Measurements from ENCODE around the gene YDJC. TPM values are rescaled to one million over a fixed set of nuclear protein-coding genes. Genes with fewer than 3 reads are reported as not detected.
"Not testable (repeated sequence)": the region's sequence is repeated elsewhere in the genome, so short reads cannot be mapped to it uniquely, and the experiment has no call there.

The YDJC gene, protein sequence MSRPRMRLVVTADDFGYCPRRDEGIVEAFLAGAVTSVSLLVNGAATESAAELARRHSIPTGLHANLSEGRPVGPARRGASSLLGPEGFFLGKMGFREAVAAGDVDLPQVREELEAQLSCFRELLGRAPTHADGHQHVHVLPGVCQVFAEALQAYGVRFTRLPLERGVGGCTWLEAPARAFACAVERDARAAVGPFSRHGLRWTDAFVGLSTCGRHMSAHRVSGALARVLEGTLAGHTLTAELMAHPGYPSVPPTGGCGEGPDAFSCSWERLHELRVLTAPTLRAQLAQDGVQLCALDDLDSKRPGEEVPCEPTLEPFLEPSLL
- 27.4 TPM for total RNA-seq

DNA sequence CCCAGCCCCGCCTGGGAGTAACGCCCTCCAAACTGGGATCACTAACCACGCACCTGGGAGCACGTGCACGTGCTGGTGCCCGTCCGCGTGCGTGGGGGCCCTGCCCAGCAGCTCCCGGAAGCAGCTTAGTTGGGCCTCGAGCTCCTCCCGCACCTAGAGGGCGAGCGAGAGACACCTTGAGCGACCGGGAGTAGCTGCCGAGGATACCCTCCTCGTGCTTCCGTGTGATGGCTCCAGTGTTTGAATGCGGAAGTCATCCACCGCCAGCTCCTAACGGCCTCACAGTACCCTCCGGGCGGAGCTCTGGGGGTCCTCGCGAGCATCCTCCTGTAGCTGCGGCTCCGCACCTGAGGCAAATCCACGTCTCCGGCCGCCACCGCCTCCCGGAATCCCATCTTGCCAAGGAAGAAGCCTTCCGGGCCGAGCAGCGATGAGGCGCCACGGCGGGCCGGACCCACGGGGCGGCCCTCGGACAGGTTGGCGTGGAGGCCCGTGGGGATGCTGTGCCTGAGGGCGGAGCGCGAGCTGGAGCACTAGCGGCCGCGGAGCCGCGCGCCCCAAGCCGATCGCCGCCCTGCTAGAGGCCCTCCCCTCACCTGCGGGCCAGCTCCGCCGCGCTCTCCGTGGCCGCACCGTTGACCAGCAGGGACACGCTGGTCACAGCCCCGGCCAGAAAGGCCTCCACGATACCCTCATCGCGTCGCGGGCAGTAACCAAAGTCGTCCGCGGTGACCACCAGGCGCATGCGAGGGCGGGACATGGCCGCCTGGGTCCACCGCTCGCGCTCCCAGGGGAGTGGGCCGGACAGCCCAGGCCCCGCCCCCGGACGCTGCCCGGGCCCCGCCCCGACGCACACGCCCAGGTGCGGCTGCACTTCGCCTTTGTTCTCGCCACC lies at the start of gene YDJC:
Gene YDJC (minus strand): TSS at position 768 of the 895 bp plus-strand sequence. CDS start 8 bp downstream, at position 760.
- DNase-seq (ENCODE audit: low spot score) = peak; percentile 95

DNA sequence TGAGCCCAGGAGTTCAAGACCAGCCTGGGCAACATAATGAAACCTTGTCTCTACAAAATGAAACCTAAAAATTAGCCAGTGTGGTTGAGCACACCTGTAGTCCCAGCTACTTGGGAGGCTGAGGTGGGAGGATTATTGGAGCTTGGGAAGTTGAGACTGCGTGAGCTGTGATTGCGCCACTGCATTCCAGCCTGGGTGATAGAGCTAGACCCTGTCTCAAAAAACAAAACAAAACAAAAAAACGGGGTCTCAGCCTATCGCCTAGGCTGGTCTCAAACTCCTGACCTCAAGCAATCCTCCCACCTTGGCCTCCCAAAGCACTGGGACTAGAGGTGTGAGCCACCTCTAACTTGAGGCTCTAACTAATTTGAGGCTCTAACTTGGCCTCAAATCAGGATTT lies 49.6 kb upstream of the YDJC start:
- no peak for DNase-seq (ENCODE audit: low spot score)

DNA sequence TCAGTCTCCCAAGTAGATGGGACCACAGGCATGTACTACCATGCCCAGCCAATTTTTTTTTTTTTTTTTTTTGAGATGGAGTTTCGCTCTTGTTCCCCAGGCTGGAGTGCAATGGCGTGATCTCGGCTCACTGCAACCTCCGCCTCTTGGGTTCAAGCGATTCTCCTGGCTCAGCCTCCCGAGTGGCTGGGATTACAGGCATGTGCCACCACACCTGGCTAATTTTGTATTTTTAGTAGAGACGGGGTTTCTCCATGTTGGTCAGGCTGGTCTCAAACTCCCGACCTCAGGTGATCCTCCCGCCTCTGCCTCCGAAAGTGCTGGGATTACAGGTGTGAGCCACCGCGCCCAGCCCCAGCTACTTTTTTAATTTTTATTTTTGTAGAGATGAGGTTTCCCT lies 49.0 kb upstream of the YDJC start:
- not testable (repeated sequence) for DNase-seq (ENCODE audit: low spot score)

DNA sequence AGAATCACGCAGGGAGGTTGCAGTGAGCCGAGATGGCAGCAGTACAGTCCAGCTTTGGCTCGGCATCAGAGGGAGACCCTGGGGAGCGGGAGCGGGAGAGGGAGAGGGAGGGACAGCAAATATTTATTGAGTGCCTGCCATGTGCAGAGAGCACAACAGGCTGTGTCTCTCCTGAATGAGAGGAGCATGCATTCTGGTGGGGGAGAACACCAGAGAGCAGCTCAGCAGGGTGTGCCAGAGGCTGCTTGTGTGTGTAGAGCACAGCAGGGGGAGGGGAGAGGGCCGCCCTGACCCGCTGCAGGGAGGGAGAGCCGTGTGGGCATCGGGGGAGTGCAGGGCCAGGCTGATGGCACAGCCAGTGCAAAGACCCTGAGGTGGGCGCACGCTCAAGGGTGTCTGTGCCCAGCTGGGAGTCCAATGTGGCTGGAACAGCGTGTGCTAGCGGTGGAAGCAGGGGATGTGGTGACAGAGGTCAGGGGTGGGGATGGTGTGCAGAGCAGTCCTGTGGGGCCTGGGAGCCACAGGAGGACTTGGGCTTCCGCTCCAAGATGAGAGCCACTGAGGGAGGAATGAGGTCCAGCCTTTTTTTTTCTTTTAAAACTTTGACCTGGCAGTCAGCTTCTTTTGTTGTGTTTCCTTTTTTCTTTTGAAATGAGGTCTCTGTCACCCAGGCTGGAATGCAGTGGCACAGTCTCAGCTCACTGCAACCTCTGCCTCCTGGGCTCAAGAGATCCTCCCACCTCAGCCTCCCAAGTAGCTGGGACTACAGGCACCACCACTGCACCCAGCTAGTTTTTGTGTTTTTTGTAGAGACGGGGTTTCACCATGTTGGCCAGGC lies 48.0 kb upstream of the YDJC start:
- no peak for DNase-seq (ENCODE audit: low spot score)

DNA sequence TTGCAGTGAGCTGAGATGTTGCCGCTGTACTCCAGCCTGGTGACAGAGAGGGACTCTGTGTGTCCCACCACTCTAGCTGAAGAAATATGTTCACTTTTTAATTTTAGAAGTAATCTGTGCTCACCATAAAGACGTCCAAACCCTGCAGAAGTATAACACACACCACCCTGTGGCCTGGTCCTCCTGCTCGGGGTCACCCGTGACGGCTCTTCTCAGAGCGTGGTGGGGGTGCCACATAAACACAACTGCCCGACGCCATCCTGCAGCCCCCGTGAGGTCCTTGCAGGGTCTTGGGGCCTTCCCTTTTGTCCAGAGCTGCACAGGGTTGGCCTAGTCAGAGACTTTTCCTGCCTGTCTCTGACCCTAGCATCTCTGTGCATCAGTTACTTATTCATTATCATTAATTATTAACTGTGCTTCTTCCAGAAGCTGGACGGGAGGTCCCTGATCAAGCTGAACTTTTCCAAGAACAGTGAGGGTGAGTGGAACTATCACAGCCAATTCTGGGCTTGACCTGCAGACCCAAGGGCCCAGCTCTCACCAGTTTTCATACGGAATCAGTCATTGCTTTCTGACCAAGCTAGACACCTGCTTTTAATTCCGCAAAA lies 44.9 kb upstream of the YDJC start:
- DNase-seq (ENCODE audit: low spot score) = no peak

DNA sequence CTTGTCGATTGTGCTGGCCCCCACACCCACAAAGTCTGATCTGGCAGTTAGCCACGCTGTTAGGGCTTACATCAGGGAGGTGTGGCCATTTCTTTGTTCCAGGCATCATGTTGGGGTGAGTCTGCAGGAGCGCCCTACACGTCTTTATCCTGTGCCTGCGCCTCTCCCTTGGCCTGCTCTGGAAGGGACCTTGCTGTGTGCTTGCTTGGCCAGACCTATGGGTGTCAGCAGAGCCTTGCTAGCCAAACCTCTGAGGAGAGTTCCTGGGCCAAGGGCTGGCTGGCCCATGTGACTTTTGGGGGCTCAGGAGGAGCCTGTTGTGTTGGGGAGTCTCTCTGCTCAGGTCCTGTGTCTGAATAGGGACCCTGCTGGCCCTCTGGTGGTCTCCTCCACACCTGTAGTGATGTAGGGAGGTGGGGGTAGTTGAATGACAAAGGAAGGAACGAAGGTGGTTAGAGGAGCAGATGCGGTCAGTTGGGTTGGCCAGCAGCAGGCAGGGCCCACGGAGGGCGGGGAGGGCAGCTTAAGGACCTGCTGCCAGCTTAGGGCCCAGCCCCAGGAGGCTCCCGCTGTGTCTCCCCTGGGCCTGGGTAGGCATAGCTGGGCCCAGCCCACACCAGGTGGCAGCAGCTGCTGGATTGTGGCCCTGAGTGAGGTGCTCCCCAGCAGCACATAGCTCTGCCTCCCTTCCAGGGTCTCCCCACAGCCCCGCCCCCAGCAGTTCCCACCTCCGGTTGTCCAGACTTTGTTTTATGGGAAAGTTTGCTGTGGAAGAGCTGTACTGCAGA lies 43.9 kb upstream of the YDJC start:
- DNase-seq (ENCODE audit: low spot score) = no peak

DNA sequence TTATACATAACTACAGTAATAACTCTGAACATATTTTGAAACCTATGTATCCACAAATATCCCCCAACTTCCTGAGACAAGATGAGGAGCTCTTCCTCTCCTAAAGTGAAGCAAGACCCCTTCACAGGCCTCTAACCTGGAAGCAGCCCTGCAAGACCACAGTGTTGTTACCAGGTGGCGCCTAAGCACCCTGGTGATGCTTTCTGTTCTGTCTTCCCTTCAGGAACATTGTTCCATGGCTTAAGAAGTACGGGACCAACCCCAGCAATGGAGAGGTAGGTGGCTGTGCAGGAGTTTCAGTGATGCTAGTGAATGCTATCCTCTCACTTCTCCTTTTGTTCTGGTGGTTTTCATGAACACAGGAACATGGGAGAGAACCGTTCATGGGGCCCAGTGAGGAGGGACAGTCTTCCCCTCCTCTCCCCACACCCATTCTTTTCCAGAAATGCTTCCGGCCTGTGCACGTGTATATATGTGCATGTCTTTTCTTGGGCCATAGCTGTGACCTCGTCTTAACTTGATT lies 42.3 kb upstream of the YDJC start:
- DNase-seq (ENCODE audit: low spot score) = no peak

DNA sequence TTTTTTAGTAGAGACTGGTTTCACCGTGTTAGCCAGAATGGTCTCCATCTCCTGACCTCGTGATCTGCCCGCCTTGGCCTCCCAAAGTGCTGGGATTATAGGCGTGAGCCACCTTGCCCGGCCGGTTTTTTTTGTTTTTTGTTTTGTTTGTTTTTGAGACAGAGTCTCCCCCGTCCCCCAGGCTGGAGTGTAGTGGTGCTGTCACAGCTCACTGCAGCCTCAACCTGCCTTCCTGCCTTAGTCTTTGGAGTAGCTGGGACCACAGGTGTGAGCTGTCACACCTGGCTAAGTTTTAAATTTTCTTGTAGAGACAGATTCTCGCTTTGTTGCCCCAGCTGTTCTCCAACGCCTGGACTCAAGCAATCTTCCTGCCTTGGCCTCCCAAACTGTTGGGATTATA lies 39.2 kb upstream of the YDJC start:
- DNase-seq (ENCODE audit: low spot score) = no peak

DNA sequence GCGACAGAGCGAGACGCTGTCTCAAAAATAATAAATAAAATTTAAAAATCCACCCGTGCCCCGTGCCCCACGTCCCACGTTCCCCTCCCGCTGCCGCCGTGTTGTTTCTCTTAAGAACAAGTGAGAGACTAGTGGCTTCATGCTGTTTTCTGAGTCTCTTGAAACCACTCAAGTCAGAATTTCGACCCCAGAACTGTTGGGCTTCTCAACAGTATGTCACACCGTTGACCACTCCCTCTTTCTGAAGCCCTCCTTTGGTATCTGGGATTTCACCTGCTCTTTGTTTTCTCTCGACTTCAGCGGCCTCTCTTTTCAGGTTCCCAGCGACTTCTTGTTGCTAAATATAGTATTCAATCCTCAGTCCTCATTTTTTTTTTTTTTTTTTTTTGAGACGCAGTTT lies 37.0 kb upstream of the YDJC start:
- no peak for DNase-seq (ENCODE audit: low spot score)

DNA sequence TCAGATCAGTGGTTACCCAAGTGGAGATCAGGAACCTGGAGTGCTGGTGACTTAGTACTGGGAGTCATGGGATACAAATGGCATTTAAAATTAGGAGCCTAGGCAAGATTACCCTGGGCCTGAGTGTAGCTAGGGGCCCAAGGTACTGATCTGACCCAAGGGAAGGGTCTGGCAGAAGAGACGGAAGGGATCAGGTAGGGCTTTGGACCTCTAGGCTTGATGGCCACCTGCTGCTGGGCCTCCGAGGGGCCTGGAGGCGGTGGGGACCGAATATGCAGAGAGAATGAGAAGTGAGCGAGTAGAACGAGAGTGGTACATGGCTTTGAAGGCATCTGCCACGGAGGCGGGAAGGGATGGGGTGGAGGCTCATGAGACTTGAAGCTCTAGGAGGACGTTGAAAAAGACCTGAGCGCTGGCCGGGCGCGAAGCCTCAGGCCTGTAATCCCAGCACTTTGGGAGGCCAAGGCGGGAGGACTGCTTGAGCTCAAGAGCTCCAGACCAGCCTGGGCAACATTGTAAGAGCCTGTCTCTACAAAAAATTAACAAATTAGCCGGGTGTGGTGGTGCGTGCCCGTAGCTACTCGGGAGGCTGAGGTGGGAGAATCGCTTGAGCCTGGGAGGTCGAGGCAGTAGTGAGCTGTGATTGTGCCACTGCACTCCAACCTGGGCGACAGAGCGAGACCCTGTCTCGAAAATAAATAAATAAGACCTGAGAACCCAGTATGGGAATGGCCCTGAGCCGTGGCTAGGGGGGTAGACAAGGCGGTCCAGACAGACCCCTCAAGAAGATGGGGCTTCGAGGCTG lies 35.4 kb upstream of the YDJC start:
- DNase-seq (ENCODE audit: low spot score) = no peak

DNA sequence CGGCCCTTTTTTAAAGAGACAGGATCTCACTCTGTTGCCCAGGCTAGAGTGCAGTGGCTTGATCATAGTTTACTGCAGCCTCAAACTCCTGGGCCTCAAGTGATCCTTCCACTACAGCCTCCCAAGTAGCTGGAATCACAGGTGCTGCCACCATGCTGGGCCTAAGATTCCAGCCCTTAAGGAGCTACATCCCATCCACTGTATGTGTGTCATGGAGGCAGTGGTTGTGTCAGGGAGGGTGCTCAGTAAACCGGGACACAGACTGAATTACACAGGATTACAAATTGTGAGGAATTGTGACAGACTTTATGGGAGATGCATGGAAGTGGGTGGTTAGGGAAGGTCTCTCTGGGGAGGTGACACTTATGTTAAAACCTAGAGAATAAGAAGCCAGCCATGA lies 33.9 kb upstream of the YDJC start:
- no peak for DNase-seq (ENCODE audit: low spot score)

DNA sequence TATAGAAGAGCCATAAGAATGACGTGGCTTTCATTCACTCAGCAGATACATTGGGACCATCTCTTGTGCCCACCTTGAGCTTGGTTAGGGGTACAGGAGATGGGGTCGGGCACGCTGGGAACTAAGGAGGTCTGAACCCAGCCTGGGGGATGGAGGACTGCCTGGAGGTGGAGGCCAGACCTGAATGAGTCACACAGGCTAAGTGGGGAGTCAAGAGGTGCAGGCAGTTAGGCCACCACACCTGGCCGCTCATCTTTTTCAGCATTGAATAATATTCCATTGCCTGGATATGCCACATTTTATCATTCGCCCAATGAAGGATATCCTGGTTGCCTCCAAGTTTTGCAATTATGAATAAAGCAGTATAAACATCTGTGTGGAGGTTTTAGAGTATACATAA lies 32.2 kb upstream of the YDJC start:
- DNase-seq (ENCODE audit: low spot score) = no peak

DNA sequence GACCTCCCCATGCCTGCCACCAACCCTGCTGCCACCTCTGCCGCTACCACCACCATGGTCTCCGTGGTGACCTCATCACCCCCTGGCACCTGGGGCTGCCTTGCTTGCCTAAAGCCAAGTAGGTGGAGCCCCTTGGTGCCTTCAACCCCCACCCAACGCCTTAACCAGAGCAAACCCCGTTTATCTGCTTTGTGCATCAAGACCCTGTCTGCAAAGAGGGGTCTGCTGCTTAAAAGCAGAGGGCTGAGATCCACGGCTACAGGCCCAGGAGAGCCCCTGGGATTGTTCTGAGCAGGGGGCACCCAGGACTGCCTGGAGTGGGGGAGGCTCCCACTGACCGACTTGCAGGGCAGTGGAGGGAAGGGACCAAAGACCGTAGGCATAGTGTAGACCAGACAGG lies 31.1 kb upstream of the YDJC start:
- no peak for DNase-seq (ENCODE audit: low spot score)

DNA sequence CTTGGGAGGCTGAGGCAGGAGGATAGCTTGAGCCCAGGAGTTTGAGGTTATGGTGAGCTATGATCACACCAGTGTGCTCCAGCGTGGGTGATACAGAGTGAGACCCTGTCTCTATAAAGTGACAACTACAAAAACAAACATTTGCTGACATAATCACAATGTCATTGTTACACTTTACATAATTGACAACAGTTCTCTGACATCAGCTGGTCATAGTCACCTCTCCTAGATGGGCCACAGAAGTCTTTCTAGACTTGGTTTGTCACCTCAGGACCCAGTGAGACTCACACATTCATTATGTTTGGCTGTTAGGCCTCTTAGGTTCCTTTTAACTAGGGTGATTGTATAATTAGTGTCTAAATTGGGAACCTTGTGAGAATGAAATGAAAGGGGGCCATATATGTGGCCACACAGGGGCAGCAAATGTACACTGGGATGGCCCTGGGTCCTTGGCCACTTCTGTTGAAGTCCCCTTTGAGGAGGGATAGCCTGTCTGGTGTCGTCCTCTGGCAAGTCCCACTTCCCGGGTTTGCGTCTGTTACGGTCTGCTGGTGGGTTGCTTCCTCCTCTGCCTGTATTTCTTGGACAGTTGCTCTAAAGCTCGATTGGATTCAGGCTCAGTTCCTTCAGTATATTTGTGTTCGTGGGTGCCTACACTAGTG lies 30.2 kb upstream of the YDJC start:
- no peak for DNase-seq (ENCODE audit: low spot score)

DNA sequence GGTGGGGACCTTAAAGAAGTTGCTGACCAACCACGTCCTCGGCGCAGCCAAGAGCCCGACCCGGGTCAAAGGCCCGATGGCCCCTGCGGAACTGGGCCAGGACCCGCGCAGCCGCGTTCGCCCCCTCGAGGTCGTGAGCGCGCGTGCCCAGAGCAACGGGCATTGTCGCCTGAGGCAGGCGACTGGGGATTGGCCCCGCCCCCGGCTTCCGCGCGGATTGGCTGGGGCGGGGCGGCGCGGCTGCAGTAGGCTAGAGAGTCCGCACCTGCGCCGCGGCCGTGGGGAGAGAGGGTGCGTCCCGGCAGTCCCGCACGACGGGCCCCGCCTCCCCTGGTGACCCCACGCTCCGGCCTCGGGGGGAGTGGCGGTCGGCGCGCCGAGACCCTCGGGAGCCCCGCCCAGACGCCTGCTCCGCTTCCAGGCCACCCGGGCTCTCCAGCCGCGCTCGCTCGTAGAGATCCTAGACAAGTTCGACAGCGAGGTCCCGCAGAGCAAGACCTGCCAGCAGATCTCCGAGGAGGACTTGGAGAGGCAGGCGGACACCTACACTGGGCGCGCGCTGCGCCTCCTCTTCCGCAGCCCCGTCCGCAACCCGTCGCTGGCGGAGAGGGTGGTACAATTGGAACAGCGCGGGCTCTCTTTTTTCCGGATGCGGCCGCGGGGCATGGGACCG lies 27.7 kb upstream of the YDJC start:
- DNase-seq (ENCODE audit: low spot score) = peak; percentile 65

DNA sequence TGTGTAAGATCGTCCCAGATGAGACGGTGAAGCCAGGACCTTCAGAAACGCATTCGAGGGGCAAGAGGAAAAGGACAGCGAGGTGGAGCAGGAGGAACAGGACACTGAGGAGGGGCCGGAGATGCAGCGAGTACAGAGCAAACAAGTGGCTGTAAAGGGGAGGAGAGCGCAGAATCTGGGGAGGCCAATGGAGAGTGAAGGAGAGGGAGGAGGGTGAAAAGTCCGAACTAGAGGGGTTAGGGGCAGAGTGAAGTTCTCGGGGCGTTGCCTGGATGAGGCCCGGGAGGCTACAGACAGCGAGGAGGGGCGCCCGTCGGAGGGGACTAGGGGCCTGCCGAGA lies 27.2 kb upstream of the YDJC start:
- no peak for DNase-seq (ENCODE audit: low spot score)

DNA sequence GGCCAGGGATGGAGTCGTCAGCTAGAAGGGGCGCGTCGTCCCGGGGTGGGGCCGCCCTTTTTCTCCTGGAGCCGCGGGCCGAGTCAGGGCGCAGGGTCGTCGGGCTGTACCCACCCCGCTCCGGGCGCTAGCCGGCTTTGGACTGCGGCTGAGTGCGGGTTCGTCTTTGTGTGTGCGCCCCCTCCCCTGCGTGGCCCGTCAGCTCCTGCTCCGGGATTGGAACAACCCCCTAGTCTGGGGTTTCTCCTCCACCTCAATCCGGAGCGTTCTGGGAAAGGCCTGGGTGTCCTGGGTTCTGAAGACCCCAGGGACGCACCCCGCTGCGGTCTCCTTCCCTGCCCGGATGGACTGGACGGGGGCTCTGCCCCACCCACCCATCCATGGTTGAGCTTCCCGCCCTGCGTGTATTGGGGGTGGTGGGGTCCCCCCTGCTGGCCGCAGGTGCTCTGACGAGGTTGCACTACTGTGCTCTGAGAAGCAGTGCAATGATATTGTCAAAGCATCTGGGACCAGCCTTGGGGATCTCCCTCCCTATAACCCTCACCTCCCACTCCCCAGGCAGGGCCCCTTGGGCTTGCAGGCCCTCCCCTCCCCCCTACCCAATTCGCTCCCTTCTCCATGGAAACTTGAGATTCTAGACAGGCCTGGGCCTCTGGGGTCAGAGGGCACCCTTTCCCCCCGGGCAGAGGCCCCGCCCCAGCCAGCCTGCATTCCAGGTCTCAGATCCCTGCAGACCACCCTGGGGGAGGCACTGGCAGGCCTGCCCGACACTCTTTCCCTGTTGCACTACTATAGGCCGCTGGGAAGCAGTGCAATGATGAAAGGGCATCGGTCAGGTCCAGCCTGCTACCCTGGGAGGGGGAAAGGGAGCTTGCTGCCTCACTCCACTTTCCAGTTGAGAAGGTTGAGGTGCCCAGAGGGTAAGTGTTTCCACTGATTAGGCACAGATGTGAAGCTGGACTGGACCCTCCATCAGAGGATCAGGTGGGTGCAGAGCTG lies 23.0 kb upstream of the YDJC start:
- DNase-seq (ENCODE audit: low spot score) = no peak

All from mucosa of gallbladder (tissue), 1 donor.